ENCODE data around the gene GNG3.

- TF ChIP-seq CTCF (IDR thresholded peaks at IDR 0.05), result no peak
- no peak for TF ChIP-seq POLR2A (IDR thresholded peaks at IDR 0.05; ENCODE audit: low read length)
- TF ChIP-seq RAD21 (conservative IDR thresholded peaks at IDR 0.05 in 1 of 2, IDR thresholded peaks at IDR 0.05 in 1 of 2), result no peak
Measured at GRCh38 chr11:62708392-62708791, 916 bp downstream of the GNG3 start.

Measured in A549 (cell line).